ENCODE data around the gene IGFBP2. TPM values are rescaled to one million over a fixed set of nuclear protein-coding genes. Genes with fewer than 3 reads are reported as not detected.

Gene IGFBP2
- total and polyA plus RNA-seq, 2 experiments from 2014 or later, result 163 to 338 TPM

DNA sequence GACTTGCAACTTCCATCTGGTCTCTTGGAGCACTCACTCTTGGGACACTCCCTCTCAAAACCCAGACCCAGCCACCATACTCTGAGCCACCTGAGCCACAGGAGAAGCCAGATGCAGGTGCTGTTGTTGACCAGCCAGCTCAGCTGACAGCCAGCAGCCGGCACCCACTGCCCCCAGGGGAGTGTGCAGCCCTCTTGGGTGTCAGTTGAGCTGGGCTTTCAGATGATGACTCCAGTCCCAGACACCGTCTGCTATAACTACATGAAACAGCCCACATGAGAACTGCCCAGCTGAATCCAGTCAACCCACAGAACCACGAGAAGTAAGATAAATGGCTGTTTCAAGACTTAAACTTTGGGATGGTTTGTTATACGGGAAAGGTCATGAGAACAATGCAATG is 10.7 kb upstream of the IGFBP2 start:
- Histone ChIP-seq H4K20me1 (ENCODE audit: insufficient read depth, poor library complexity, severe bottlenecking) (no peaks in the 10 kb centered on the region), H3K9me3 (ENCODE audit: low read depth) (no peaks in the 10 kb centered on the region), H3K27me3 (no peaks in the 10 kb centered on the region), H3K79me2 (no peaks in the 10 kb centered on the region), H3K36me3 (replicated peaks; ENCODE audit: insufficient read depth, low read depth) (no peaks in the 10 kb centered on the region), H3K27ac (no peak overlapping the region), H3K4me3 (no peak overlapping the region), H3K9me2 (replicated peaks; ENCODE audit: insufficient read depth) (no peaks in the 10 kb centered on the region), H3K4me1 (ENCODE audit: insufficient read depth) (peaks cover 22% of the 10 kb centered on the region), H3K4me2 (no peak overlapping the region), H2AFZ (no peak overlapping the region)
- DNase-seq (ENCODE audit: low spot score), result no peak
- WGBS (ENCODE audit: low lambda C conversion rate, missing lambda C conversion rate), result 61% methylated on average over 4 of the region's 4 CpGs
- no peak for TF ChIP-seq EZH2phosphoT487 (IDR thresholded peaks at IDR 0.05; ENCODE audit: low read depth, severe bottlenecking, unreplicated experiment)
- no peak for TF ChIP-seq EZH2 (IDR thresholded peaks at IDR 0.05; ENCODE audit: borderline replicate concordance)
- no peak for TF ChIP-seq CTCF (IDR thresholded peaks at IDR 0.05; ENCODE audit: poor library complexity)

- Histone ChIP-seq H3K4me1 (ENCODE audit: insufficient read depth) (peaks cover 19% of the 10 kb centered on the region), H3K9me3 (ENCODE audit: low read depth) (no peaks in the 10 kb centered on the region), H3K79me2 (no peaks in the 10 kb centered on the region), H3K4me2 (no peak overlapping the region), H4K20me1 (ENCODE audit: insufficient read depth, poor library complexity, severe bottlenecking) (no peaks in the 10 kb centered on the region), H3K27ac (no peak overlapping the region), H3K4me3 (no peak overlapping the region), H2AFZ (no peak overlapping the region), H3K36me3 (replicated peaks; ENCODE audit: insufficient read depth, low read depth) (no peaks in the 10 kb centered on the region), H3K27me3 (no peaks in the 10 kb centered on the region), H3K9me2 (replicated peaks; ENCODE audit: insufficient read depth) (no peaks in the 10 kb centered on the region)
- DNase-seq (ENCODE audit: low spot score), result no peak
- WGBS (ENCODE audit: low lambda C conversion rate, missing lambda C conversion rate), result 94% methylated on average over 2 of the region's 2 CpGs
- TF ChIP-seq CTCF (IDR thresholded peaks at IDR 0.05; ENCODE audit: poor library complexity), result no peak
- TF ChIP-seq EZH2 (IDR thresholded peaks at IDR 0.05; ENCODE audit: borderline replicate concordance), result no peak
- TF ChIP-seq EZH2phosphoT487 (IDR thresholded peaks at IDR 0.05; ENCODE audit: low read depth, severe bottlenecking, unreplicated experiment), result no peak
Measured at GRCh38 chr2:216624251-216624650, 9.0 kb upstream of the IGFBP2 start.

DNA sequence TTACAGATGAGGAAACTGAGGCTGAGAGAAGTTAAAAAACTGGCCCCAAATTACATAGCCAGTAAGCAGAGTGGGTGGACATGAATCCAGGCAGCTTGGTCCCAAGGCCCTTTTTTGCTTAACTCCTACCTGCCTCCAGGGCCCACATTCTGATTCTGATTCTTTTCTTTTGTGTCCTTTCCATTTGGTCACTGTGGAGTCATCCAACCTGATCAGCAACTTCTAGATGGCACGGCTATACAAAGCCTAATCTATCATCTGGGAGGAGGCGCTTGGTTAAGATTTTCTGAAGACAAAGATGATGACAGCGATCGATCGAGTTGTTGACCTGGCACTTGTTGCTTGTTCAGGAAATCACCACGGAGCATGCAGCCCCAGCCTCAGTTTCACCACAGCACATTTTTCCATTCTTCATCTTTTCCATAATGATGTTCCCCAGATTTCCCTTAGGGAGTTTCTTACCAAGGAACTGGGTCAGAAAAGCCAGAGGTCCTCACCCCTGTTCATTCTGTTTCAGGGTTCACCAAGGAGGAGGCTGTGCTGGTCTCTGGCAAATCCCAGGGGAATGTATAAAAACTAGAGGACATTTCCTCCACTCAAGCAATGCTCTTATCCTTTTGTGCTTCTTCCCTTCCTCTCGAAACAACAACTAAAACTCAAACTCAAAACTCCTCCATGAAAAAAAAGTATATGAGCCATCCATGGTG is 6.9 kb upstream of the IGFBP2 start:
- H3K4me3 ChIP-seq, result no peak overlapping the region
- no peak overlapping the region for H2AFZ ChIP-seq
- H3K79me2 ChIP-seq, result no peaks in the 10 kb centered on the region
- WGBS (ENCODE audit: low lambda C conversion rate, missing lambda C conversion rate), result 78% methylated on average over 7 of the region's 7 CpGs
- no peaks in the 10 kb centered on the region for H4K20me1 ChIP-seq (ENCODE audit: insufficient read depth, poor library complexity, severe bottlenecking)
- no peak overlapping the region for H3K4me2 ChIP-seq
- DNase-seq (ENCODE audit: low spot score), result no peak
- no peak overlapping the region for H3K27ac ChIP-seq
- H3K36me3 ChIP-seq (replicated peaks; ENCODE audit: insufficient read depth, low read depth), result no peaks in the 10 kb centered on the region
- H3K27me3 ChIP-seq, result no peaks in the 10 kb centered on the region
- no peaks in the 10 kb centered on the region for H3K9me3 ChIP-seq (ENCODE audit: low read depth)
- TF ChIP-seq EZH2phosphoT487 (IDR thresholded peaks at IDR 0.05; ENCODE audit: low read depth, severe bottlenecking, unreplicated experiment) (no peak), CTCF (IDR thresholded peaks at IDR 0.05; ENCODE audit: poor library complexity) (no peak), EZH2 (IDR thresholded peaks at IDR 0.05; ENCODE audit: borderline replicate concordance) (no peak)
- peaks cover 5% of the 10 kb centered on the region for H3K4me1 ChIP-seq (ENCODE audit: insufficient read depth)
- H3K9me2 ChIP-seq (replicated peaks; ENCODE audit: insufficient read depth), result no peaks in the 10 kb centered on the region
